Neural crest cell (in vitro differentiated cells): ENCODE data around the gene ASGR1. TPM values are rescaled to one million over a fixed set of nuclear protein-coding genes. Genes with fewer than 3 reads are reported as not detected.
"Not testable (repeated sequence)": the region's sequence is repeated elsewhere in the genome, so short reads cannot be mapped to it uniquely, and the experiment has no call there.

Source experiments
- DNase-seq: peaks from one replicate; pipeline ENCODE4 v3.0.0; 2021; ENCODE audit warnings: low read depth, mixed read lengths, low spot score
- H3K27ac Mint-ChIP-seq: one replicate; pipeline ENCODE4 v1.8.0; 2021; ENCODE audit warnings: mild to moderate bottlenecking, mixed read lengths; ENCODE audit not compliant: unreplicated experiment
- H3K27me3 Mint-ChIP-seq: 2 replicates; pipeline ENCODE4 v1.8.0; 2021; ENCODE audit warnings: low read depth, mild to moderate bottlenecking, mixed read lengths
- H3K36me3 Mint-ChIP-seq: 2 replicates; pipeline ENCODE4 v1.8.0; 2021; ENCODE audit warnings: low read depth, mild to moderate bottlenecking, mixed read lengths
- H3K4me1 Mint-ChIP-seq: 2 replicates; pipeline ENCODE4 v1.8.0; 2021; ENCODE audit warnings: mixed read lengths
- H3K4me3 Mint-ChIP-seq: one replicate; pipeline ENCODE4 v1.8.0; 2021; ENCODE audit warnings: mild to moderate bottlenecking, mixed read lengths
- H3K9me3 Mint-ChIP-seq: 2 replicates; pipeline ENCODE4 v1.8.0; 2021; ENCODE audit warnings: mixed read lengths
- total RNA-seq: library from RNA; stranded (reverse); gene quantifications from 2 replicates; pipeline ENCODE4 v1.2.1, GENCODE V29; 2021
- TF ChIP-seq, protein P1 (sequence below): fragments of 200-600 bp; sonication (generic); conservative IDR thresholded peaks from 2 replicates; pipeline ENCODE4 v1.5.0; 2021; ENCODE audit warnings: antibody characterized with exemption, mild to moderate bottlenecking

ASGR1 gene
- total RNA-seq, 1 donor from 2014 or later, result 11.2 TPM

DNA sequence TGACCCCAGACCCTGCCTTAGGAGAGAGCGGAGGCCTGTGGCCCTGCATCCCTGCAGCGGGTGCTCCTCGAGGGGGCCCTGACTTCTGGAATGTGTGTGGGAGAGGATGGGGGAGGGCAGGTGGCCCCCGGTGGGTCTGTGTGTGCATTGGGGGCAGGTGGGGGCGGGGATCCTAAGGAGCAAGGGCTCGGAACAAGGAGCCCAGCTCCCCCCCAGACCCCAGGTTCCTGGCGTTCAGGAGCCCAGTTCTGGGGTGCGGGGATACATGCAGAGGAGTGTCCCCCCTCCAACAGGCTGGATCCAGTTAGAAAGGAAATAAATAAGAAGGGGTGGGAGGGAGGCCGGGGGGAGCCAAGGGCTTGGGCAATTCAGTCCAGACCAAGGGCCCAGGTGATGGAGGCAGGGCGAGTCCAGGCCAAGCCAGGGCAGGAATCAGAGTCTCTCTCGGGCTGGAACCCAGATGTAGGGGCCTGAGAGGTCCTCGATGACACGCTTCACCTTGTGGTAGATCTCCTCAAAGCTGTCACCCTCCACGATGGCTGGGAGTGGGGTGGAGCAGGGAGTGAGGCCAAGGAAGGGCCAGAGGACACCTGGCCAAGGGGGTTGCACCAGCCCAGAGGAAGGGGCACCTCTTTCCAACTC lies 11.2 kb upstream of the ASGR1 start:
- Mint-ChIP-seq H3K36me3 (peaks cover 6% of the 10 kb centered on the region), H3K27me3 (no peaks in the 10 kb centered on the region), H3K4me1 (peaks cover 6% of the 10 kb centered on the region), H3K9me3 (no peaks in the 10 kb centered on the region), H3K27ac (no peak overlapping the region), H3K4me3 (no peak overlapping the region)
- TF ChIP-seq, protein P1, sequence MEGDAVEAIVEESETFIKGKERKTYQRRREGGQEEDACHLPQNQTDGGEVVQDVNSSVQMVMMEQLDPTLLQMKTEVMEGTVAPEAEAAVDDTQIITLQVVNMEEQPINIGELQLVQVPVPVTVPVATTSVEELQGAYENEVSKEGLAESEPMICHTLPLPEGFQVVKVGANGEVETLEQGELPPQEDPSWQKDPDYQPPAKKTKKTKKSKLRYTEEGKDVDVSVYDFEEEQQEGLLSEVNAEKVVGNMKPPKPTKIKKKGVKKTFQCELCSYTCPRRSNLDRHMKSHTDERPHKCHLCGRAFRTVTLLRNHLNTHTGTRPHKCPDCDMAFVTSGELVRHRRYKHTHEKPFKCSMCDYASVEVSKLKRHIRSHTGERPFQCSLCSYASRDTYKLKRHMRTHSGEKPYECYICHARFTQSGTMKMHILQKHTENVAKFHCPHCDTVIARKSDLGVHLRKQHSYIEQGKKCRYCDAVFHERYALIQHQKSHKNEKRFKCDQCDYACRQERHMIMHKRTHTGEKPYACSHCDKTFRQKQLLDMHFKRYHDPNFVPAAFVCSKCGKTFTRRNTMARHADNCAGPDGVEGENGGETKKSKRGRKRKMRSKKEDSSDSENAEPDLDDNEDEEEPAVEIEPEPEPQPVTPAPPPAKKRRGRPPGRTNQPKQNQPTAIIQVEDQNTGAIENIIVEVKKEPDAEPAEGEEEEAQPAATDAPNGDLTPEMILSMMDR, result no peak
- no peak for DNase-seq

DNA sequence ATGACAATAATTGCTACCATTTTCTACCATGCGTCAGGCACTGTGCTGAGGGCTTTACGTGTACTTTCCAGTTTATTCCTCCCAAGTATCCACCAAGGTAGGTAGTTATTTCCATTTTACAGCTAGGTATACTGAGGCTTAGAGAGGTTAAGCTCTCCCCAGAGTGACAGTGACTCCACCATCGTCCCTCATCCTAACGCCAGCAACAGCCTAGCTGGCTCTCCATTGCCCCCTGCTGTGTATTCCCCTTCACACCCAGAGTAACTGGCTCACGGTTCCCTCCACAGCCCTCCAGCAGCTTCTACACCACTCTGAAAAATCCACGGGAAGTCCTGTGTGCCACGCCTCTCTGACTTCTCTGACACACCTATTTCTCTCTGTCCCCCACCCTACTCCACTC lies 7.1 kb upstream of the ASGR1 start:
- Mint-ChIP-seq H3K27ac (peak overlapping the region; percentile 70), H3K4me1 (peaks cover 6% of the 10 kb centered on the region), H3K4me3 (peak overlapping the region; percentile 32), H3K36me3 (peaks cover 6% of the 10 kb centered on the region), H3K27me3 (no peaks in the 10 kb centered on the region), H3K9me3 (no peaks in the 10 kb centered on the region)
- TF ChIP-seq, protein P1, result peak; percentile 44
- DNase-seq, result no peak

DNA sequence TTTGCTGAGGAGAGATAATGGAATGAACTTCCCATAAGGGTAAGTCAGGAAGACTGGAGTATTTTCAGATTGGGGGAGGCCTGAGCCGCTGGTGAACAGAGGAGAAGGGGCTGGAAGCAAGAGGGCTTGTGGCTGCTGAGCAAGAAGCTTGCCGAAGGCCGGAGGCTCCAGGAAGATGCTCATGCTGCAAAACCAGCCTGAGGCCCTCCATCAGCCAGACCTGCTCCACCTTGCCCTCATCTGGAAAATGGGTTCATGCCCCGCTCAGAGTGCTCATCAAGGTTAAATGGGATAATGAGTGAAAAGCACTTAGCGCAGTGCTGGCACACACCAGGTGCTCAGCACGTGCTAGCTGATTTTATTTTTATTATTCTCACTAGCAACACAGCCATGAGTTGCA lies 5.5 kb upstream of the ASGR1 start:
- H3K27me3 Mint-ChIP-seq, result no peaks in the 10 kb centered on the region
- peaks cover 6% of the 10 kb centered on the region for H3K4me1 Mint-ChIP-seq
- H3K36me3 Mint-ChIP-seq, result peaks cover 6% of the 10 kb centered on the region
- TF ChIP-seq, protein P1, result no peak
- H3K27ac Mint-ChIP-seq, result no peak overlapping the region
- no peaks in the 10 kb centered on the region for H3K9me3 Mint-ChIP-seq
- H3K4me3 Mint-ChIP-seq, result no peak overlapping the region
- no peak for DNase-seq

DNA sequence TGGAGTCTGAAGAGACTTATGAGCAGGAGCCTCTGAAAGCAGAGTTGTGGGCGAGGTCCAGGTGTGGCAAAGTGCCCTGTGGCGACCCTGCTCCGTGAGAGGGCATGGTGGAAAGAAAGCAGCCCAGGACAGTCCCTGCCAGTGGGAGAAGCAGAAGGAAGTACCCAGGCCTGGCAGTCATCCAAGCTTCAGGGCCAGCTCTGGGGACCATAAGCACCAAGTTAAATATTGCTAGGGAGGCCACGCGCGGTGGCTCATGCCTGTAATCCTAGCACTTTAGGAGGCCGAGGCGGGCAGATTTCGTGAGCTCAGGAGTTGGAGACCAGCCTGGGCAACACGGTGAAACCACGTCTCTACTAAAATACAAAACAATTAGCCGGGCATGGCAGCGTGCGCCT lies 4.9 kb upstream of the ASGR1 start:
- TF ChIP-seq, protein P1, result no peak
- H3K36me3 Mint-ChIP-seq, result peaks cover 6% of the 10 kb centered on the region
- H3K4me1 Mint-ChIP-seq, result peaks cover 6% of the 10 kb centered on the region
- H3K9me3 Mint-ChIP-seq, result no peaks in the 10 kb centered on the region
- H3K27me3 Mint-ChIP-seq, result no peaks in the 10 kb centered on the region
- no peak for DNase-seq
- peak overlapping the region; percentile 61 for H3K27ac Mint-ChIP-seq
- no peak overlapping the region for H3K4me3 Mint-ChIP-seq

DNA sequence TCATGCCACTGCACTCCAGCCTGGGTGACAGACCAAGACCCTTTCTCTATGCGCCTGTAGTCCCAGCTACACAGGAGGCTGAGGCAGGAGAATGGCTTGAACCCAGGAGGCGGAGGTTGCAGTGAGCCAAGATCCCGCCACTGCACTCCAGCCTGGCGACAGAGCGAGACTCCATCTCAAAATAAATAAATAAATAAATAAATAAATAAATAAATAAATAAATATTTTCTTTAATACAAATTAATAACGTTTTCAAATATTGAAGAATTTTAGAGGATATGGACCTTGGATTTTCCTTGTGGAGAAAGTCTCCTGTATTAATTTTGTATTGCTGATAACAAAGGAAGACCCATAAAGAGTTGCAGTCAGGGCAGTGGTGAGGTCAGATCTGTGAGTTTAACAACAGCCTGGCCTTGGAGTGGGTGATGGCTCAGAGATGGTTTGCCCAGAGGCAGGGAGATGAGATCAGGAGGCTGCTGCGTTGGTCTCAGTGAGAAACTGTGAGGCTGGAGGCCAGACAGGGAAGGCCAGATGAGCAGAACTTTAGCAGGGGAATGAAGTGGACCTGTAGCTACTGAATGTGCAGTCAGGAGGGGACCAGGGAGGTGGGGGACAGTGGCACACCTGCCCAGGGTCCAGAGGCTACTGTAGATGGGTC lies 4.4 kb upstream of the ASGR1 start:
- TF ChIP-seq, protein P1, result no peak
- Mint-ChIP-seq H3K27ac (peak overlapping the region; percentile 61), H3K4me3 (no peak overlapping the region), H3K9me3 (no peaks in the 10 kb centered on the region), H3K36me3 (peaks cover 6% of the 10 kb centered on the region), H3K27me3 (no peaks in the 10 kb centered on the region), H3K4me1 (peaks cover 6% of the 10 kb centered on the region)
- DNase-seq, result no peak

DNA sequence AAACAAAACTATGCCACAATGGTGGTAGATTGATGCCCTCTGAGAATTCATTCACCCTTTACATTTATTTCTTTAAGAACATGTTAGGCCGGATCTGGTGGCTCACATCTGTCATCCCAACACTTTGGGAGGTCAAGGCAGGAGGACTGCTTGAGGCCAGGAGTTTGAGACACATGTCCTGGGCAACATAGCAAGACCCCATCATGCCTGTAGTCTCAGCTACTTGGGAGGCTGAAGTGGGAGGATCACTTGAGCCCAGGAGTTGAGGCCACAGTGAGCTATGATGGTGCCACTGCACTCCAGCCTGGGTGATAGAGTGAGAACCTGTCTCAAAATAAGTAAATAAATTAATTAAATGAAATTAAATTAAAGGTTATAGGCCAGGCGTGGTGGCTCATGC lies 2.9 kb upstream of the ASGR1 start:
- not testable (repeated sequence) for H3K27me3 Mint-ChIP-seq, H3K36me3 Mint-ChIP-seq, H3K27ac Mint-ChIP-seq, H3K4me1 Mint-ChIP-seq, H3K9me3 Mint-ChIP-seq, DNase-seq, H3K4me3 Mint-ChIP-seq
